Esophagus squamous epithelium (tissue), 5 donors: ENCODE measurements around the gene ATP6V0E2. TPM values are rescaled to one million over a fixed set of nuclear protein-coding genes. Genes with fewer than 3 reads are reported as not detected.
A peak's percentile ranks its signal among the peaks of the same experiment; 100 is the strongest.

Experiments
- DNase-seq: peaks from one replicate; lab custom pipeline; 2025; lab: John Stamatoyannopoulos, UW
- H3K27ac ChIP-seq, 4 donors: fragments of 200-600 bp; sonication (generic); one replicate each; pipeline ENCODE4 v1.5.1; 2016 to 2019; ENCODE audit warnings: mild to moderate bottlenecking in 1 of 4
- H3K27me3 ChIP-seq, 4 donors: fragments of 200-600 bp; sonication (generic); 1 replicate in 3 of 4; 2 replicates in 1 of 4; pipeline versions ENCODE4 v1.5.1 to v1.6.0; 2017 to 2021; ENCODE audit warnings: antibody characterized with exemption in 1 of 4
- H3K36me3 ChIP-seq, 3 donors: fragments of 200-600 bp; sonication (generic); one replicate each; pipeline ENCODE4 v1.5.1; 2016 to 2019
- H3K4me1 ChIP-seq, 3 donors: fragments of 200-600 bp; sonication (generic); one replicate each; pipeline ENCODE4 v1.5.1; 2017 to 2019
- H3K4me3 ChIP-seq, 4 donors: fragments of 200-600 bp; sonication (generic); 1 replicate in 3 of 4; 2 replicates in 1 of 4; pipeline ENCODE4 v1.5.1; 2016 to 2019; ENCODE audit warnings: mild to moderate bottlenecking in 2 of 4, moderate library complexity in 1 of 4
- H3K9me3 ChIP-seq, 3 donors: fragments of 200-600 bp; sonication (generic); one replicate each; pipeline ENCODE4 v1.5.1; 2016 to 2019
- CTCF ChIP-seq, 6 experiments: fragments of 450-650 bp in 4 of 6; fragments of 200-600 bp in 2 of 6; sonication (generic) in 2 of 6; IDR thresholded peaks; one replicate each; pipeline ENCODE4 v1.5.1; 2016 to 2019; ENCODE audit warnings: antibody characterized with exemption in 6 of 6, mild to moderate bottlenecking in 4 of 6, moderate library complexity in 4 of 6
- POLR2A ChIP-seq, 4 donors: fragments of 450-650 bp; IDR thresholded peaks; one replicate each; pipeline ENCODE4 v1.6.1; 2017; ENCODE audit warnings: antibody characterized with exemption in 4 of 4, mild to moderate bottlenecking in 4 of 4, moderate library complexity in 3 of 4
- WGBS, 2 donors: methylation state at CpG; one replicate each; pipeline ENCODE4 v1.1.5; 2018; 5-methylcytosine and 5-hydroxymethylcytosine counted together
- intact Hi-C: fragments of 100-400 bp; cut with DNase I; formaldehyde crosslinking; loops from one replicate; pipeline ENCODE4 v1.15.0; 2022
- total RNA-seq, 4 donors: library from RNA; depleted of rRNA; stranded (reverse); fragments of >200 nt; gene quantifications; one replicate each; pipeline ENCODE4 v1.1.0, GENCODE V29; 2016
- donor health status: DM: yes; HTN: yes; CAD: no.

ATP6V0E2 gene
- total RNA-seq, 4 donors from 2014 or later, result 5.1 to 22.9 (median 8.2) TPM

- Histone ChIP-seq H3K27ac (peak overlapping the region in 1 of 4 donors; percentile 25), H3K9me3 (no peaks in the 10 kb centered on the region), H3K4me1 (peaks cover 0 to 41% (median 7%) of the 10 kb centered on the region in 3 donors), H3K27me3 (no peaks in the 10 kb centered on the region), H3K36me3 (no peaks in the 10 kb centered on the region), H3K4me3 (no peak overlapping the region)
- intact Hi-C loops, result no loop called here
- WGBS, 2 donors, result 27 to 30% methylated on average over 12 of the region's 12 CpGs
- DNase-seq, result no peak
- peak; percentile 30 to 62 (median 56) for TF ChIP-seq CTCF (IDR thresholded peaks at IDR 0.05)
- TF ChIP-seq POLR2A (IDR thresholded peaks at IDR 0.05), result no peak
Measured at GRCh38 chr7:149883452-149883861, 9.7 kb downstream of the ATP6V0E2 start.

- Histone ChIP-seq H3K9me3 (no peaks in the 10 kb centered on the region), H3K27ac (peak overlapping the region in 1 of 4 donors; percentile 25), H3K36me3 (no peaks in the 10 kb centered on the region), H3K4me1 (peaks cover 0 to 41% (median 7%) of the 10 kb centered on the region in 3 donors), H3K27me3 (no peaks in the 10 kb centered on the region), H3K4me3 (no peak overlapping the region)
- DNase-seq, result no peak
- 65 to 70% methylated on average over 3 to 4 of the region's 4 CpGs for WGBS, 2 donors
- TF ChIP-seq CTCF (IDR thresholded peaks at IDR 0.05) (no peak), POLR2A (IDR thresholded peaks at IDR 0.05) (no peak)
- intact Hi-C loops, result no loop called here
Measured at GRCh38 chr7:149884016-149884415, 10.2 kb downstream of the ATP6V0E2 start.

GRCh38 chr7:149884541-149884940, 10.8 kb downstream of the ATP6V0E2 start:
- 65 to 69% methylated on average over 2 of the region's 2 CpGs for WGBS, 2 donors
- DNase-seq, result no peak
- intact Hi-C loops, result no loop called here

GRCh38 chr7:149885191-149886017, 11.6 kb downstream of the ATP6V0E2 start:
- Histone ChIP-seq H3K27me3 (no peaks in the 10 kb centered on the region), H3K27ac (no peak overlapping the region), H3K4me3 (no peak overlapping the region), H3K36me3 (no peaks in the 10 kb centered on the region), H3K9me3 (no peaks in the 10 kb centered on the region), H3K4me1 (peaks cover 0 to 38% (median 7%) of the 10 kb centered on the region in 3 donors)
- no peak for TF ChIP-seq CTCF (IDR thresholded peaks at IDR 0.05)
- TF ChIP-seq POLR2A (IDR thresholded peaks at IDR 0.05), result no peak
- no peak for DNase-seq
- WGBS, 2 donors, result 54 to 75% methylated on average over 2 to 7 of the region's 13 CpGs
- intact Hi-C loops, result no loop called here

More at GRCh38 chr7:149884541-149884940, 10.8 kb downstream of the ATP6V0E2 start:
- H3K27me3 ChIP-seq, result no peaks in the 10 kb centered on the region
- H3K4me1 ChIP-seq, result peaks cover 0 to 41% (median 7%) of the 10 kb centered on the region in 3 donors
- no peaks in the 10 kb centered on the region for H3K9me3 ChIP-seq
- H3K4me3 ChIP-seq, result no peak overlapping the region
- H3K27ac ChIP-seq, result no peak overlapping the region
- no peaks in the 10 kb centered on the region for H3K36me3 ChIP-seq
- TF ChIP-seq POLR2A (IDR thresholded peaks at IDR 0.05), result no peak

- H3K27ac ChIP-seq, result no peak overlapping the region
- no peak overlapping the region for H3K4me3 ChIP-seq
- H3K4me1 ChIP-seq, result peaks cover 0 to 32% (median 4%) of the 10 kb centered on the region in 3 donors
- no peaks in the 10 kb centered on the region for H3K36me3 ChIP-seq
- no peak for TF ChIP-seq POLR2A (IDR thresholded peaks at IDR 0.05)
- TF ChIP-seq CTCF (IDR thresholded peaks at IDR 0.05), result no peak
- no peaks in the 10 kb centered on the region for H3K9me3 ChIP-seq
- H3K27me3 ChIP-seq, result no peaks in the 10 kb centered on the region
- no peak for DNase-seq
- WGBS, 2 donors, result 70 to 75% methylated on average over 4 of the region's 4 CpGs
- intact Hi-C loops, result no loop called here
Measured at GRCh38 chr7:149886018-149886415, 12.2 kb downstream of the ATP6V0E2 start.
